Ammon's horn (tissue), 1 donor: ENCODE results near the gene CDH2.
A peak's percentile ranks its signal among the peaks of the same experiment; 100 is the strongest.

Experiments used
- DNase-seq: peaks from one replicate; pipeline ENCODE4 v3.0.0-alpha.2; 2016; ENCODE audit warnings: low spot score

CDH2 gene

DNA sequence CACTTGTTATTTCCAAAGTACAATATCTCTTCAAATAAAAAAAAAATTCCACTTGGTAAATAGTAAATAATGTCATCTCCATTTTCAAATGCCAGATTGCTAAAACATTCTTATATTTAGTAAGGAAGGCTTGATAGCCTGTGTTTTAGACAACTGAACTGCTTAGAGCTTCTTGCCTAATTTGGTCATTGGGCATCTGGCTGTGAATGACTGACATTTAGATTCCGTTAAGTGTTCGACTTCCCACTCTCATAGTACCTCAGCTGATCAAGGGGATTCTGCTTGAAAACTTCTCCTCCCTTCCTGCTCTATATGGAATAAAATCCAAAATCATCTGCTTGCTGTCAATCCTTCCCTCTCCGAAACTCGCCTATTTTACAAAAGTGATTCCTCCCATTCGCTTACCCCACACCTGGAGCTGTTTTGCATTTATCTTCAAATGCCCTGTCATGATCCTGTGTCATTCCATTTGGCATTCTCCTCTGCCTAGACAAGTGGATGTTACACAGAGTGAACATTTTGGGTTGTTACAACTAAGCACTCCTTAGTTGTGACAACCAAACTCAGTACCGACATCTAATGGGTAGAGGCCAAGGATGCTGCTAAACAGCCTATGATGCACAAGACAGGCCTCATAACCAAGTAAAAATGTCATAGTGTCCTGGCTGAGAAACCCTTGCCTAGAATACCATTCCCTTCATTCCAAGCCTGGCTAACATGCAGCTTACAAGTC lies 181.0 kb downstream of the CDH2 start:
- no peak for DNase-seq

DNA sequence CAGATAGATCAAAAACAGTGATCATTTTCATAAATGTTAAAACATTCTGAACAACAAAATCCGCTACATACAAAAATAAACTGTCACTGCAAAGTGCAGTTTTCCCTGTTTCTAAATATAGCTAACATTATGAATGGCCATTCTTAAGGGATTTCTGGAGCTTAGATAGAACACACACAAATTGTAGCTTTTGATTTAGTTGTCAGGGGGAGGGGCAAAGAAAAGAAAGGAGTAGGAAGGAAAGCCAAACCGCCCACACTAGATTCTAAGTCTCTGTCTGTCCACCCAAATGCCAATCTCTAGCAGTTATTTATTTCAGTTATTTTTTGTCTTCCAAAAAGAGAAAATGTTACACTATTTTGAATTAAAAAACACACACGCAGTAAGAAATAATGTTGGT lies 182.4 kb downstream of the CDH2 start:
- DNase-seq, result no peak

DNA sequence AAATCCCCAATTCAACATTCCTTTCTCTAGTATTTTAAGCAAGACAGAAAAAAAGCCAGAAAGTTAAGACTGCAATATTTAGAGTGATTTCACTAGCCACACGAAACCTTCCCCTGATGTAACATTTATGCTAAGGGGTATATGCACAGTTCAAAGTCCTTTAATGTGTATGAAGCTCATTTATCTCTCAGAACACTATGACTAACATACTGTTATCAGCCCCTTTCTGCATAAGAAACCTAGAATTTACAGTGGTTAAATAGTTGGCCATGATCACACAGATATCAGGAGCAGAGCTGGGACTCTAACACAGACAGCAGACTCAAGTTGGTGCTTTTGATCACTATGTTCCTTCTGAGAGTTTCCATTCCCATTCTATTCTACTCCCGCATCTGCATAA lies 185.5 kb downstream of the CDH2 start:
- no peak for DNase-seq

DNA sequence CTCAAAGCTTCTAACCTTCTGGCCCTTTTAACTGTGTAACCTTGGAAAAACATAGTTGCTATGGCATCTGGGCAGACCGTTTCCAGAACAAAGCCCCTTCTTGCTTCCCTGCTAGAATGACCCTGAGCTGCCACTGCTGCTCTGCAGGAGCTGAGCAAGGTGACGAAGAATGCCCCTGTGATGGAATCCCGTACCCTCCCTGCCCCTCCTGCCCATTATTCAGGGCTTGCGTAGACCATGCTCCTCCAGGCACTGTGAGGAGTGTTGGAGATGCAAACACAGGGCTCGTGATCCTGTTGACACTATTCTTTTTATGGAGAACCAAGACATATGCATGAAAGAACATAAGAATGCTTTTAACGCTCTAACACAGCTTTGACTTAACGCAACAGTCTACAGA lies 191.1 kb downstream of the CDH2 start:
- no peak for DNase-seq

DNA sequence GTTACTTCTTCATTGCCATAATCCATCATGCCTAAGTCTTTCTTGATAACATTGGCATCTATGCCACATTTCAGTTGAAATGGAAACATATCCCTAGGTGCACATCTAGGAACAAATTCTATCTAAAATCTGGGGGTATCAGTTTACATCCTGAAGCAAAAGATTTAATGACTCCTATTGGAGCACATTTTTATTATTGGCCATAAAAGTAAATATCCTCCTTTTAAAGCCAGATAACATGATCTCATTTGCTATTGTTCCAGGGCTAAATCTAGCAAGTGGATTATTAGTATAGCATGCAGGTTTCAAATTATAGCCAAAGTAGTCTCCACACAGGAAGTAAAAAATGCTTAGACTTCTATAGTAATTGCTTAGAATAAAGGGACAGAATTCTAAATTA lies 193.2 kb downstream of the CDH2 start:
- DNase-seq, result no peak

DNA sequence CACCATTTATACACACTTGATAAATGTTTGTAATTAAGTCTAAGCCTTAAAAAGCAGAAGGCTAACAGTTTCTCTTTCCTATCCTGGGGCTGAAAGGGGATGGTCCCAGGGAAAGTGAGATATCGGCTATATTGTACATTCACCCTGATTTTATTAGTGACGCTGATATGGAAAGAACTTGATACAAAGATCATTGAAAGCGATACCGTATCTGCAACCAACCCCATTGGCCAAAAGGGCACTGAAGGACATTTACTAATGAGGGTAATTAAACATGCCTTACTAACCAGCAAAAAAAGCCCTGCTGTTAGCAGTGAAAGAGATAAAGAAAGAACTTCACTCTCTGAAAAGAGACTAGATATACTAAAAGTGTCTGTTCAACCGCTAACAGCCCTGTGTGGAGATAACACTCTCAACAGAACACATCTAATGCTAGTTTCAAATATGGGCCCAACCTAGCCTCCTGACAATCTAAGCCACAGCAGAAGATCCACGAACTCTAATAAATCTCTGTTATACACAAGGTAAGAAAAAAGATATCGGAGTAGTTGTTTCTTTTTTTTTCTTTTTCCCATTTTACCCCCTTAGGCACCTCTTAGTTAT lies 200.0 kb downstream of the CDH2 start:
- no peak for DNase-seq

DNA sequence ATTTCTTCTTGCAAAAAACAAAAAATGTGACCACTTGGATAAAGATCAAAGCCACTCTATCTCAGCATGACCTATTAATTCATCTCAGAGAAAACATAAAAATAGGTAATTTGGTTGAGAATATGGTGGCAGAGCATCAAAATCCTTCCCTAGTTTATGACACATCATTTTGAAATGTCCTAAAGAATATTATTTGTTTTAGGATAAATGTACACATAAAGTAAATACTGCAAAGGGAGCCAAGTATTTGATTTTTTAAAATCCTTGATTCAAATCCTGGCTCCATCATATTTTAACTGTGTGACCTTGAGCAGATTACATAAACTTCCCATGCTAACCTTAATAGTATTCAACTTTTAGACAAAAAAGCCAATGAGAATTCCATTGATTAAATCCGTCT lies 206.6 kb downstream of the CDH2 start:
- no peak for DNase-seq

DNA sequence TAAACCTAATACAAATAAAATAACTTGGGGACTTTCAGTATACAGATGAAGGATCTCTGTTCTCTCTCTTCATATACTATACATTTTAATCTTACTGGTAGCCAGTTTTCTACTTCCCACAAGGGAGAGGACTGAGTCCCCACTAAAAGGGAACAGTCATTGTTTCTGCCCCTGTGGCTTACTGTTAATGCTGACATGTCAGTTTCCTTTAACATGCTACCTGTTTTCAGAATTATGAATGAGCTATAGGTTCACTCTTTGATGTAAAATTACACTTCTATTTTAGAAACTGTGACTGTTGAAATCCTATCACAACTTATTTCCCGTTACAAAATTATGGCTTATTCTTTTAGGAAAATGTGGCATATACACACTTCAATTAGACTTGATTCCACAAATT lies 207.7 kb downstream of the CDH2 start:
- DNase-seq, result no peak

DNA sequence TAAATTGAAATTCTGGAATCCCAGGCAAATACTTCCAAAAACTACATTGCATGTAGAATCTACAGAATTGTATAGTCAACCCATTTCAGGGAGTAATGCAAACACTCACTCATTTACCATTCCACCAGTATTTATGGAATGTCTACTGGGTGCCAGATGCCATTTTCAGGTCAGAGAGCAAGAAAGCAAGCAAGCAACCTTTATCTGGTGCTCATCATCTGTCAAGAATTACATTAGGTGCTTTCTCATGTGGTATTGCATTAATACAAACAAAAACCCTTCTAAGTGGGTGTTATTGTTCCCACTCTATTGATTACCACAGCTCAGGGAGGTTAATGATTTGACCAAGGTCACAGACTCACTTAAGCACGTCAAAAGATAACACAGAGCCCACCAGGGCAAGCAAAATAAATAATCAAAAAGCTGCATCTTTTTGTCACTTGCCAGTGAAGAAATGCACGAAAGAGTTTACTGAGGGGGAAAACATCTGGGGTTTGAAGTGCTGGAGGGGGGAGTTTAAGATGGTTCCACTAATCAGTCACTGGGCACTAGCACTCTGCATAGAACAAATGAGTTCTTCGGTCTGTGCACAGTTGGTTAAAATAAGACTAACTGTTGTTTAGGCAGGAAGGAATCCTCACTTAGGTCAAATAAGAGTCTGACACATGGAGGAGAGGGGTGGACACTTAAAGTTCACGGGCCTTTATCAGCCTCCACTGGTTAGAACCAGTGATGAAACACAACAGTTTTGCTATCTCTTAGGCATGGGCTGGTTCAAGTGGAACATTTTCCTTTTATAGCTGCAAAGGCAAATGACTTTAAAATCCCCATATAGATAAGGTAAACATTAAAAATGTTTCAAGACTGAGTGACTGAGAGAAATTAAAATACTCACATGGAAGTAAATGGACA lies 208.8 kb downstream of the CDH2 start:
- DNase-seq, result no peak

DNA sequence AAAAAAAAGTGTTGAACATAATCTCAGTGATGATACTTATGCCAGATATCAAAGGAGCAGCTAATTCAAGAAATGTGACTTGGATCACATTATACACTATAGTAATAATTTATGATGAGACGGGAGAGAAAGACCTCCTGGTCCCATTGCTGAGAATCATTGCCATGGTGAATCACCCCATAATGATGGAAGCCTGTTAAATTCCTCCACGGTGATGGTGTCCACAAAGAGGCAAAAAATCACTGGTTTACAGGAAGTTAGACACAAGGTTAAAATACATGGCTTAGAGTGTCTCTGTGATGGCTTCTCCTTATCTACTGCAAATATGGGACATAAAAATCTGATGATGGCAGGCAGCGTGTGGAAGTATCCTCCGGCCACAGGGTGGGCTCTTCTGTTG lies 210.0 kb downstream of the CDH2 start:
- no peak for DNase-seq

DNA sequence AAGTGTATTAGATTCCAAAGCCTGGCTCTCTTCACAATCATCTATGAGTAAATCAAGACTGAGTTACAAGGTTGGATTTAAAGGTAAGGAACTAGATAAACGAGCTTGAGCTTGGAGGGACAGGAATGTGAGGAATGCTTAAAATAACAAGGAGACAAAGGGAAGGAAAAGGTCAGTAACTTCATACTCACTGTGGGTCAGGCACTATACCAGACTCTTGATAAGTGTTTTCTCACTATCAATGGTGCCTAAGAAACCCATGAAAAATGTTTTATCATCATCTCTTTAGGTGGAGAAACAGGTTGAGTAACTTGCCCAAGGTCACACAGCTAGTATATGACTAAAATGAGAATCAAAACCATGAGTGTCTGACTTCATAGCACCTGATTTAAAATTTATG lies 212.1 kb downstream of the CDH2 start:
- DNase-seq, result no peak

DNA sequence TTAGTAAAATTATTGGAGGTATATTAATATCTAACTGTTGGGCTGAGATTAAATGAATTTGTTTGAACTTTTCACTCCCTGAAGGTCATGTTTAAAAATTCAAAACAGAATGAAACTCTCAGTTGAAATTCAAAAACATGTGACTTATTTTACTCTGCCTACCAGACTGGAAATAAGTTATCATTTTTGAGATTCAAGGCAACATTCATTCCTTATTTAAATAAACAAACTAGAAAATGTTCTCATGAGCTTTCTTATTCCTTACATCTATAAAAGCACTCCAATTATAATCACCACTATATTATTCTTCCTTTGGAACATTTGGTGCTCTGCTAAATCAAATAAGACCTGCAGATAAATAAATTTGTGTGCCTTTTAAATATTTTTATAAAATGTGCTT lies 217.8 kb downstream of the CDH2 start:
- no peak for DNase-seq

DNA sequence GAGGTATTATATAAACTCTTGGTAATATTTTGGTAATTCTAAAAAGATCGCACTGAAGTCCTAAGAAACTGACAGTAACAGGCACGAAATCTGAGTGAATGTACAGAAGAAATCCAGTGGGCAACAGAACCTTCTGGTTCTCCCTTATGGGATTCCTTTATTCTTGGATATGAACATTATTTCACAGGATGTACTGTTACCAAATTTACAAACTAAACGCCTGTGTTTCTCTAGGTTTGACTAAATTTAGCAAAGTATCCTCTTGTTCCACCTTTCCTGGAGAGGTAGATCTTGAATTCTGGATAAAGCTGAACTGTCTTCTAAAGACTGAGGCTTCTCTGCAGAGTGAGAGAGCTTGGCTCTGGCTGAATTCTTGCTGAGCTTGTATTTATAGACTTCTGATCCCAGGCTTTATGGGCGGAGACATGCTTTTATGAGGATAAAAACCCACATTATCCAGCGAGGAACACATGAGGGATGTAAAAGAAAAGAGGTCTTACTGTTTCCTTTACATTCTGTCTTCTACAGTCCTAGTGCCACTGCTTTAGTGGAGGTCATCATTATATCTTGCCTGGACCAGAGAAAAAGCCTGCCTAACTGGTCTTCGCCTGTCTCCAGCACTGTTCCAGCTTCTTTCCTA lies 220.8 kb downstream of the CDH2 start:
- DNase-seq, result no peak

DNA sequence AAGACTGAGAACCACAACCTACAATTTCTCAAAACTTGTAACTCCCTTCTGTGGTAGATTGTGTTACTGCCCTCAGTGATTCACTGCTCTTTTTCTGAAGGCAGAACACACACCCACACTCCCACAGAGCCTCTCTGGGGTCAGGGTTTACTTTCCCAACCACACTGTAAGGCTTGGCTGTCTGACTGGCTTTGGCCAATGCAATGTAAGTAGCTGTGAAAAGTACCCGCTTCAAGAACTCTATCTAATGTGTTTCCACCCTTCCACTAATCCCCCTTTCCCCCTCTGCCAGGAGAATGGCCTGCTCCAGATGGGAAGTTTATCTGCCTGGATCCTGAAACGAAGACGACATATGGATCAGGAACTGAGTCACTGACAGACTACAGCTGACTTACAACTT lies 222.7 kb downstream of the CDH2 start:
- no peak for DNase-seq

DNA sequence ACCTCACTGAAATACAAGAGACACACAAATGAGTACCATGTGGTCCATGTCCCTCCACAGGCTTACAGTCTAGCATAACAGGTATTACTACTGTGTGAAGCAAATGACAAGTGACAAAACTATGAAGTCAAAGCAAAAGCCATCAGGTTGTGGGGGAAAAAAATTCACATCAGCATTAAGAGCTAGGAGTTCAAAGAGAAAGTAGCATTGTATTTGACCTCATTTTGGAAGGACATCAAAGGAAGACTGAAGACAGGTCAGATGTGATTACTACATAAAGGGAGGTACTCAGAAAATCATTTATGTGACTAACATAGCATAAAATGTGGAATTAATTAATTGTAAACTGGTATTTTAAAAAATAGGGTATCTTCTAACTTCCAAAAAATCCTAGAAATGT lies 224.2 kb downstream of the CDH2 start:
- DNase-seq, result no peak

DNA sequence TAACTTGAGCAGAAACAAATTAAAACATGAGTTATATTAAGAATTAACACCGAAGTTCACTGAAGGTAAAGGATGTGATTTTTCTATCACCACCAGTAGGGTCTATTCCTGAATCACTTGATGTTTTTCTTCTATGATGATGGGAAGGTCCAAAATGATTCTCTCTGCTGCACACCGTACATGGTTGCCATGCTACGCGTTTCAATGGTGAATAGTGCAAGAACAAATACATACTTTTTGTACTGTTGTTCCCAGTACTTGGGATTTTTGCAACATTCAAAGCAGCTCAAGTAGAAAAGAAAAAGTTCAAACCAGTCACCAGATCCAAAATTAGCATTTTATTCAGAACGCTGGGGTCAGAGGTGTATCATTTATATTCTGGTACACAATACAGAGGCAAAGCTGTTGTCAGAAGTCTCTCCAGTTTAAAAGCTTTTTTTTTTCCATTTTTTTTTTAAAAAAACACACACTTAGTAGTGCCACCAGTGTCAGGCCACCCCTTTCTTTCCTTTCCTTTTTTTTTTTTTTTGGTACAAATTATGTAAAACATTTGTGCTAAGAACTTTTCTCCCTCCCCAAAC lies 226.2 kb downstream of the CDH2 start:
- DNase-seq, result no peak

DNA sequence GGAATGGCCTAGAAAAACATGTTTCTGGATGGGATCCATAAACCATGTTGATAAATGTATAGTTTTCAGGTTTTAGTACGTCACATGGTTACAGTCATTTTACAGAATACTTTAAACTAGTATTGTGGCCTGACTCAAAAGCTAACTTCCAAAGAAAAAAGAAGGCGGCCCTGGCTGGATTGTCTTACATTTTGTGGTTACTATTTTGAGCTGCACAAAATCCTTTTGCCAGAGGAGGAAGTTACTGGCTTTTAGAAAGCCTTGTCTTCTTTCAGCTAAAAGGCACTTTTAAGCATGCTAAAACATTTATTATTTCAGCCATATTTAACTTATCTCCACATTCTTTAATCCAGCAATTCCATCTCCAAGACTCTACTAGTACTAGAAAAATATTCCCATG lies 227.9 kb downstream of the CDH2 start:
- DNase-seq, result no peak

DNA sequence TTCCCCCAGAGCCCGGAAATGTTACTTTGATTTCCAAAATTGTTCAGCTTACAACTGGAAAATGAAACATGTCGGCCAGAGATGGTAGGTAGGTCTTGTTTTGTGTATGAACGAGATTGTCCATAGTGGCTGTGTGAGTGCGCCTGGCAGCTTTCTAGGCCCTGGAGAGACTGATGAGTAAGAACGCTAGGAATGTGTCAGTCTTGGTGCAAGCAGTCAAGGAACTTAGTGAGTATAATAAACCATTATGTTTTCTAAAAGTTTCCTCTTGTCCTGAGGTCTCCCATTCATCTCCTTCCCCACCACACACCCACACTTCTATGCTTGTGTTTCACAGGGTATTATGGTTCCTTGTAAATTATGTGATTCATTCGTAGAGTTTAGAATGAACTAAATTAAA lies 234.2 kb downstream of the CDH2 start:
- DNase-seq, result no peak

DNA sequence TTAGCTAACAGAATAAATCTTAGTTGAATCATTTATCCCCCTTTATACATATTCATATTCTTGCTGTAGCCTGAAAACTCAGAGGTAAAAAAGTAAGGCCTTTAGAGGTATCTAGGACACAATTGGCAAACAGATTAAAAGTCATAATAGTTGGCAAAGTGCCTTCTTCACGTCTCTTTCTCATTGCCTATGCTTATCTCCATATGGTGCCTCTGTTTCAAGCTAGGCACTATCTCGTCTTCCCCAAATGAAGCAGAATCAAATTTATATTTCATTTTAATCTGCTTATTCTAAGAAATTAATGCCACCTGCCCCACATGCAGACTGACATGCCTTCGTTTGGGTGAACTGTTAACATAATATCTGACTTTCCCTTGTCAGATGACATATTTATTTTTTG lies 245.4 kb downstream of the CDH2 start:
- no peak for DNase-seq

DNA sequence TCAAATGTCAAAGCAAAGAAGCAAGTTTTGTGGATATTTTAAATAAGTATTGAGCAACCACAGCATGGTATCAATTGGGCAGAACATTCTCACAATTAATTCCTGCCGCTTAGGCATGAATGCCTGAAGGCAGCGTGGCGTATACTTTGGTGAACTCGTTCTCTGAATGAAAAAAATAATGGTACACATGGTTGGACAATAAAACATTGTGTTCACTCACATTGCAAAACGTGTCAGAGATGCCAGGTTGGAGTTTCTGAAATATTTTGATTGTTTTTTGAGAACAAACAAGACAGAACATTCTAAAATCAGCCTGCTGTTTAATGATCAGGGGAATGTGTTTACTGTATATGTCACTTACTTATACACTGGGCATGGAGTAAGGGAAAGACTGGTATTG lies 254.2 kb downstream of the CDH2 start:
- no peak for DNase-seq

DNA sequence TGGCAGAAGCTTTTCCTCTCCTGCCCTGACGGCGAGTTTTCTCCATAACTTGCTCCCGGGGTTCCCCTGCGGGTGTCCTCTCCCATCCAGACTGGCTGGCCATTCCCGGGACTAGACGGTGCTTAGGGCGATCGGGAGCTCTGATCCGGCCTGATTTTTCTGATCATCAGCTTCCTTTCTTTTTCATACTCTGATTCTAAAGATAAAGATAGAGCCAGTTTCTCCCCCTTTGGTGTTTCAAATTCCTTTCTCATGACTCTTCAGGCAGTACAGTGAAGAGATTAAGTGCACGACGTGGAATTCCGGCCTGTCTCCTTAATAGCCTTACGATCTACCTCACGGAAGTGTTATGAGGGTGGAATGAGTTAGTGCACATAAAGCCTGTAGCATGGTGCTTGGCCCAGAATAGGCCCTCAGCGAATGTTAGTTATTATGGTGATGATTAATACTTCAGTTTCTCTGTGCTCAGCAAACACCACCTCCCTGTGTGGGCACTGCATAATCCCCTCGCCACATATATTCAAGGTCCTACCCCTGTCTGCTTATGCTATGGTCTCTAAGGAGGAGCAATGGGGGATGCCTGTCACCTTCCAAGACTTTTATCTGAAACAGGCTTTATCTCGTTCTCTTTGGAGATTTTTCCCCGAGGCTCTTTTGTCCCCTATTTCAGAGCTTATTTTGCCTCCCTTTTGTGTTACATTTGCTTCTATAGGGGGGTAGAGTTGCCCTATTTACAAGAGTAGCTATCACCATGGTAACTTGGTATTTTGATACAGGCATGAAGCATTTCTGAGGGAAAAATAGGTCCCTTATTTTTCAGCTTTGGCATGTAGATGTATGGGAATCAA lies 254.8 kb downstream of the CDH2 start:
- DNase-seq, result peak; percentile 3
